Left lung (tissue), 10 donors: ENCODE data around the gene IGF2BP1. TPM values are rescaled to one million over a fixed set of nuclear protein-coding genes. Genes with fewer than 3 reads are reported as not detected.

Experiments used
- ATAC-seq: fragments of 200-7000 bp; cut with Tn5 transposase; one replicate; pipeline ENCODE4 v1.9.1; 2020; ENCODE audit warnings: moderate library complexity
- DNase-seq, 4 donors: peaks; one replicate each; pipeline ENCODE4 v3.0.0-alpha.2; 2013 to 2020
- H3K27ac ChIP-seq, 2 donors: fragments of 200-600 bp; sonication (generic) in 1 of 2; one replicate each; pipeline versions ENCODE4 v1.5.0 to v1.8.0; 2020 to 2021
- H3K27me3 ChIP-seq, 2 donors: fragments of 200-600 bp; sonication (generic) in 1 of 2; one replicate each; pipeline versions ENCODE4 v1.5.0 to v1.8.0; 2020 to 2021
- H3K36me3 ChIP-seq, 2 donors: fragments of 200-600 bp; sonication (generic) in 1 of 2; one replicate each; pipeline versions ENCODE4 v1.5.0 to v1.8.0; 2020 to 2021
- H3K4me1 ChIP-seq, 2 donors: fragments of 200-600 bp; one replicate each; pipeline ENCODE4 v1.8.0; 2021
- H3K4me3 ChIP-seq, 2 donors: fragments of 200-600 bp; sonication (generic) in 1 of 2; one replicate each; pipeline versions ENCODE4 v1.5.0 to v1.8.0; 2020 to 2021; ENCODE audit warnings: mild to moderate bottlenecking in 1 of 2
- H3K9me3 ChIP-seq, 2 donors: fragments of 200-600 bp; sonication (generic) in 1 of 2; one replicate each; pipeline versions ENCODE4 v1.5.0 to v1.8.0; 2020 to 2021
- intact Hi-C, 2 donors: fragments of 100-400 bp; cut with DNase I; formaldehyde crosslinking; loops; one replicate each; pipeline versions ENCODE4 v1.11.2 to v1.14.2; 2022
- polyA plus RNA-seq, 6 donors: library from polyadenylated mRNA; unstranded; fragments of 120-200 nt; gene quantifications; one replicate each; pipeline ENCODE4 v1.2.1, GENCODE V29; 2013; ENCODE audit not compliant: insufficient read length in 6 of 6
- total RNA-seq, 2 donors: library from RNA; stranded (reverse); fragmentation: NEBNext Ultra II Directional; extraction: Animal tissue kit (Norgen Biotek cat#: 25700); gene quantifications; one replicate each; pipeline ENCODE4 v1.2.1, GENCODE V29; 2021
- TF ChIP-seq, protein P1 (sequence below), 2 donors: fragments of 200-600 bp; sonication (generic) in 1 of 2; IDR thresholded peaks; one replicate each; pipeline versions ENCODE4 v1.5.0 to v1.8.0; 2021; ENCODE audit warnings: antibody characterized with exemption in 2 of 2
- donor health status: DM: no; HTN: yes; CAD: no.
- donor health status: DM: no; HTN: no; CAD: no.

Gene IGF2BP1
- total and polyA plus RNA-seq, 8 donors = 0.23 to 32.1 (median 28.3) TPM

DNA sequence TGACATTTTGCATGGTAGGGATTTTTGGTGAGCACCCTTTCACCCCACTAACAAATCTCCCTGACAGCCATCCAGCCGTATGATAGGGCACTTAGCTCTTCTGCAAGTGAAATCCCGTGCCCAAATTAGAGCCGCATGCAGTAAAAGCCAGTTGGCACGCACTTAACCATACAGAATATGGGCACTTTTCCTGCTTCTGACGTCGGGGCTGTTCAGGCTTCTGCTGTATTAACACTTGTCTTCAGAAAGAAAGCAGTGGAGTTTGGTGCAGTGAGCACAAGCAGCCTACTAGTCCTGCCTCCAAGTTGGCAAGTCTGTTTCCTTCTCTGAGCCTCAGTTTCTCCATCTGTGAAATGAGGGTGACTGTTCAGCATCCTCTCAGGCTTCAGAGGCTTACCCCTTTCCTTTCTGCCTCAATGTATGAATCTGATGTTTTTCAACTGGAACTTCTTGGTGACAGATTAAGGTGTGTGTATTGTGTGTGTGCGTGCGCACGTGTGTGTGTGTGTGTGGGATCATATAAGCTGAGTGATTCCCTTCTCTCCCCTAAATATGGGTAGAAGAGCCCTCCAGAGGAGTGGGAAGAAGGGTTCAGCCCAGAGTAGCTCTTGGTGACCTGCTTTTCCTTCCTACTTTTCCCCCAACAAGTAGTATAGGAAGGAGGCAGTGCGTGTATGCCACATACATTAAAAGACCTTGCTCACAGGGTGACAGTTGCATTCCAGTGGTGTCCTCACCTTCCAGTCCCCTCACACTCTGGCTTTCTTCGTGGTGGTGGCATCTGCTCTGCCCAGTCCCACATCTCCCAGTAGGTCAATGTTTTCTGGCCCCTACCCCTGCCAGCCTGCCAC lies 19.0 kb downstream of the IGF2BP1 start:
- Histone ChIP-seq H3K27ac (no peak overlapping the region), H3K36me3 (no peaks in the 10 kb centered on the region), H3K4me1 (no peaks in the 10 kb centered on the region), H3K27me3 (peaks cover 41 to 85% of the 10 kb centered on the region in 2 donors), H3K9me3 (no peaks in the 10 kb centered on the region), H3K4me3 (no peak overlapping the region)
- ATAC-seq = no peak
- intact Hi-C loops = no loop called here
- no peak for DNase-seq
- TF ChIP-seq, protein P1, sequence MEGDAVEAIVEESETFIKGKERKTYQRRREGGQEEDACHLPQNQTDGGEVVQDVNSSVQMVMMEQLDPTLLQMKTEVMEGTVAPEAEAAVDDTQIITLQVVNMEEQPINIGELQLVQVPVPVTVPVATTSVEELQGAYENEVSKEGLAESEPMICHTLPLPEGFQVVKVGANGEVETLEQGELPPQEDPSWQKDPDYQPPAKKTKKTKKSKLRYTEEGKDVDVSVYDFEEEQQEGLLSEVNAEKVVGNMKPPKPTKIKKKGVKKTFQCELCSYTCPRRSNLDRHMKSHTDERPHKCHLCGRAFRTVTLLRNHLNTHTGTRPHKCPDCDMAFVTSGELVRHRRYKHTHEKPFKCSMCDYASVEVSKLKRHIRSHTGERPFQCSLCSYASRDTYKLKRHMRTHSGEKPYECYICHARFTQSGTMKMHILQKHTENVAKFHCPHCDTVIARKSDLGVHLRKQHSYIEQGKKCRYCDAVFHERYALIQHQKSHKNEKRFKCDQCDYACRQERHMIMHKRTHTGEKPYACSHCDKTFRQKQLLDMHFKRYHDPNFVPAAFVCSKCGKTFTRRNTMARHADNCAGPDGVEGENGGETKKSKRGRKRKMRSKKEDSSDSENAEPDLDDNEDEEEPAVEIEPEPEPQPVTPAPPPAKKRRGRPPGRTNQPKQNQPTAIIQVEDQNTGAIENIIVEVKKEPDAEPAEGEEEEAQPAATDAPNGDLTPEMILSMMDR (IDR thresholded peaks at IDR 0.05) = no peak

DNA sequence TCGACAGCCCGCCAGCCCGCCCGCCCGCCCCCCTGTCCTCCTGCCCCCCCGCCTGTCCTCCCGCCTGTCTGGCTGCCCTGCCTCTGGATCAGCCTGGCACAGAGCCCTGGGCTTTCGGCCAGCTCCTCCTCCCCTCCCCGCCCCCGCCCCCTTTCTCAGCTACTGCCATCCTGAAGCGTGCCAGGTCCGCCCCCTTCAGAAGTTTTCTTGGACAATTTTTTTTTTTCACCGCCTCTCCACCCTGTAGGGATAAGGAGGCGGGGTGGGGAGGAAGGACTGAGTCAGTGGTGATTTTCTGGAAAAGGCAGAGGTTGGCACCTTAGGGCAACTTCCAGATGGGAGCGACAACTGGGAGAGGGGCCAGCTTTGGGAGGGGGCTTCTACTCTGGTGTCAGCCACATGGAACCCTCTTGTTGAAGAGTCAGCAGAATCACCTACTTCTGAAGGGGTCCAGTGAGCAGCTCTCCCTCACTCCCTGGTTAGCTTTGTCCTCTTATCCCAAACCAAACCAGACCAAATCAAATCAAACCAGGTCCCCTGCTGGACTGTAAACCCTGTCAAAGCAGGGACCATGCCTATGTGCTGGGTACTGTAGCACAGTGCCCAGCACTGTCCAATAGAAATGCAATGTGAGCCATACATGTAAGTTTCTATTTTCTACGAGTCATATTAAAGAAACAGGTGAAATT lies 19.7 kb downstream of the IGF2BP1 start:
- H3K27me3 ChIP-seq = peaks cover 40 to 78% of the 10 kb centered on the region in 2 donors
- H3K4me1 ChIP-seq = no peaks in the 10 kb centered on the region
- peak in 2 of 4 donors; percentile 68 to 92 for DNase-seq
- H3K4me3 ChIP-seq = no peak overlapping the region
- peak; percentile 72 for ATAC-seq
- no peak overlapping the region for H3K27ac ChIP-seq
- no peaks in the 10 kb centered on the region for H3K9me3 ChIP-seq
- TF ChIP-seq, protein P1 (IDR thresholded peaks at IDR 0.05) = no peak
- intact Hi-C loops = no loop called here
- H3K36me3 ChIP-seq = no peaks in the 10 kb centered on the region

DNA sequence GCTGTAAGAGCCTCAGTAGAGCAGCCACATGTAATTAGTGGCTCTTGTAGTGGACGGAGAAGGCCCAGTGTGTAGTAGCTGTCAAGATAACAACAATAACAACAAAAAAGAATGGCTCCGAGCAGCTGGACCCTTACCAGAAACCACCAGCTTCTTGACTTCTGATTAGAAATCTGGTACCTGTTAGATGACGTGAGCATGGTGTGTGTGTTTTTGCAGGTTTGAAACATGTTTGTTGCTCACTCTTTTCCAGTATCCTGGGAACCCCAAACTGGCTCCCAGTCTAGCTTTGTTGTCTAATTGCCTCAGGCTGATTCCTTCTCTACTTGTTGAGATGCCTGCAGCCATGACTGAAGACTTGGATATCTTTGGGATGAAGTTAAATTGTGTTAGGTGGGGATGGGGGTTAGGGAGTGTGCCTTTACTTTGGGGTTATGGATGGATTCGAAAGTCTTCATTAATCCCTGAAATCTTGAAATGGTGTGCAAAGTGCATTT lies 21.0 kb downstream of the IGF2BP1 start:
- no peak for ATAC-seq
- no peak for DNase-seq
- Histone ChIP-seq H3K4me3 (no peak overlapping the region), H3K27me3 (peaks cover 27 to 65% of the 10 kb centered on the region in 2 donors), H3K9me3 (no peaks in the 10 kb centered on the region), H3K36me3 (no peaks in the 10 kb centered on the region), H3K4me1 (no peaks in the 10 kb centered on the region), H3K27ac (no peak overlapping the region)
- TF ChIP-seq, protein P1 (IDR thresholded peaks at IDR 0.05) = no peak
- intact Hi-C loops = no loop called here

DNA sequence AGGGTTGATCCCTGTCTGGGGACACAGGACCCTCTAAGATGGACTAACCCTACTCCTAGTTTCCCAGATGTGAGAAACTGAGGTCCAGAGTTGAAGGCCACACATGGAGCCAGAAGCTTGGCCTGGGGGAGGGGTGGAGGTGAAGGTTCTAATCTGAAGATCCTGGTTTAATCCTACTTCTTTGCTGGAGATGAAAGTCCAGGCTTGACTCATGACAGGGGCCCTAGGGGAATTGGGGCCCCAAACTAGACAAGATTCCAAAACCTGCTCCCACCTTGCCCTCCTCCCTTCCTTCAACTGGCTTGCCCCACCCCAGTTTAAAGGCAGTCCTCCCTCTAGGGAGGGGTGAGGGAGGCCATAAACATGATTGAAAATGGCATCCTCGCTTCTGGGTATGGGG lies 21.6 kb downstream of the IGF2BP1 start:
- intact Hi-C loops = no loop called here

More for the DNA sequence above, 21.6 kb downstream of the IGF2BP1 start:
- ATAC-seq = no peak
- Histone ChIP-seq H3K27me3 (peaks cover 22 to 59% of the 10 kb centered on the region in 2 donors), H3K36me3 (no peaks in the 10 kb centered on the region), H3K9me3 (no peaks in the 10 kb centered on the region), H3K4me3 (no peak overlapping the region), H3K27ac (no peak overlapping the region), H3K4me1 (no peaks in the 10 kb centered on the region)
- no peak for DNase-seq
- TF ChIP-seq, protein P1 (IDR thresholded peaks at IDR 0.05) = no peak
